HG03135 (cell line): ENCODE results near the gene MRPS11.
"Not testable (repeated sequence)": the region's sequence is repeated elsewhere in the genome, so short reads cannot be mapped to it uniquely, and the experiment has no call there.

ENCODE experiments used
- ATAC-seq: cut with Tn5 transposase; IDR thresholded peaks from one replicate; pipeline ENCODE4 v1.9.1; 2021; ENCODE audit warnings: mild to moderate bottlenecking, moderate library complexity; ENCODE audit not compliant: unreplicated experiment

MRPS11 gene

DNA sequence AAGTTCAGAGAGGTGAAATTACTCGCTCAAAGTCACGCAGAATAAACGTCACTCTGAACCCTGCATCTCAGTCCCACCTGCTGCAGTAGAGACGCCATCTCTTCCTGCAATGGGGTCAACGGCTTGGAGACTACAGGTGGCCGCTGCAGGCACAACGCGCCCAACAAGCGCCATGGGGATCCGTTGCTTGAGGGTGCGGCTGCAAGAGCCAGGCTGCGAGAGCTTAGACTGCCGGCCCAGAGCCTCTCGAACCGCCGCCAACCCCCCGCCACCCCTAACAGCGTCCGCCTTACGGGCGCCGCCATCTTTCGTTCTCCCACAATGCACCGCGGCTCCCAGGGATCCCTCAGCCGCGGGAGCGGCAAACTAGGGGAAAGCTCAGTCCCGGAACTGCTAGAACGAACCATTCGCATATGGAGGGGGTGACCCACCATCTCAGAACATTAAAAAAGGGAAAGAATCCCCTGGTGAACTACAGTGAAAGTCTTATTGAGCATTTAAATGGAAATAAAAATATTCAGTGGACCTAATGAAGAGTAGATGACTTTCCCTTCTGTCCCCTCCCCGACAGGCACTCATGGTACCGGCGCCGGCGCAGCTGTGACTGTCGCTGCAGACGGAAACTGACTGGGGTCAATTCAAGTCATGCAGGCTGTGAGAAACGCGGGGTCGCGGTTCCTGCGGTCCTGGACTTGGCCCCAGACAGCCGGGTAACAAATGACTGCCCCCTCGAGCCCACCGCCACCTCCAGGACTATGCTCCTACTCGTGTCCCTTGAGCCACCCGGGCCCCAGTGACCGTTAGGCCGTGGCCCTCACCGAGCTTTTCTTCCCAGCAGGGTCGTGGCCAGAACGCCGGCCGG is at the start of gene MRPS11, which contains the start of gene MRPL46:
MRPS11 (plus strand) TSS at position 636 of the 862 bp plus-strand sequence; CDS start at position 646, 10 bp downstream.
MRPL46 (minus strand) TSS at position 316 of the 862 bp plus-strand sequence; CDS start at position 305, 11 bp downstream.
- peak; percentile 88 for ATAC-seq

DNA sequence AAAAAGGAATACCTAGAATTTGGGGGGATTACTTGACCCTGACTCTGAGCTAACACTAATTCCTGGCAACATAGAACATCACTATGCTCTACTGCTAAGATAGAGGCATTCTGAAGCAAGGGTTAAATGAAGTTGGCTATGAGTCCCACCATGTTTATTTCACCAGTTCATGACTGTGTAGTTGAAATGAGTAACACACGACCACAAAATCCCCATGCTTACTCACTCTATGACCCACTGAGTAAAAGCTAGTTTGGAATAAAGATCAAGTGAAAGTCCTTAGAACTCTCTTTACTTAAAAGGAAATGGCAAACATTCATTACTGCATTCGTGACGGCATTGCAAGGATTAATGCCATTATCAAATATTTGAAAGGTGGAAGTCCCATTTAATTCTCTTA is 47.7 kb upstream of the MRPS11 start:
- ATAC-seq = no peak

GRCh38 chr15:88423331-88423730 is 44.2 kb upstream of the MRPS11 start:
- no peak for ATAC-seq

- no peak for ATAC-seq
Observed at GRCh38 chr15:88426304-88426703, 41.2 kb upstream of the MRPS11 start.

- no peak for ATAC-seq
Observed at GRCh38 chr15:88428053-88428452, 39.5 kb upstream of the MRPS11 start.

DNA sequence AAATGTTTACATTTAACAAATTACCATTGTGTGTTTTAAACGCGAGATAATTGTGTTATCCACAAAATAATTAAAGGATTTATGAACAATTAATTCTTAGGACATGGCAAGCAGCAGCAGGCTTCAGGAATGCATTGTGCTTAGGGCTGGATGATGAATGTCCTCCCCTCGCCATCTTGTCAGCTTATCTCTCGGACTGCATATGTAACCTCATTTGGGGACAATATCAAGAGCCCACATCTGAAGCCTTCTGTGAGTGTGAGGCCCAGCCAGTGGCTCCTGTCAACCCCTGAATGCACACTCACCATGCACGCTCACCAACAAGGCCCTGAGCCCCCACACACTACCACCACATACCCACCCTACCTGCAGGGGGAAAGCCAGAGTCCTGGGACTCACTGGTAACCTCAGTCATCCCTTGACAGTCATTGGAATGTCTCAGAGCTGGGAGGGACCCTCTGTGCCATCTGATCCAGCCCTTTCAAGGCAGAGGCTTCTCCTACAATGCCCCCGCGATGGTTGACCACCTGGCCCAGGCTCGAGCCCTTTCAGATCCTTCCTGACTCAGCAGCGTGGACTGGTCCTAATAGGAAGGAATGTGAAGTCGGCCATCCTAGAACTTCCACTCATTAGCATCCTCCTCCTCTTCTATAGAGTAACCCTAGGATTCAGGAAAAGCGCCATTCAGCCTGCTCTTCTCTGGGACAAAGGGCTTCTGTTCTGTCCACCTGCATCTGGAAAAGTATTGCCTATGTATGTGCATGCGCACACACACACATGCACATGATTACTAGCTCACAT is 38.5 kb upstream of the MRPS11 start:
- no peak for ATAC-seq

GRCh38 chr15:88430051-88430450 is 37.5 kb upstream of the MRPS11 start:
- ATAC-seq = no peak

DNA sequence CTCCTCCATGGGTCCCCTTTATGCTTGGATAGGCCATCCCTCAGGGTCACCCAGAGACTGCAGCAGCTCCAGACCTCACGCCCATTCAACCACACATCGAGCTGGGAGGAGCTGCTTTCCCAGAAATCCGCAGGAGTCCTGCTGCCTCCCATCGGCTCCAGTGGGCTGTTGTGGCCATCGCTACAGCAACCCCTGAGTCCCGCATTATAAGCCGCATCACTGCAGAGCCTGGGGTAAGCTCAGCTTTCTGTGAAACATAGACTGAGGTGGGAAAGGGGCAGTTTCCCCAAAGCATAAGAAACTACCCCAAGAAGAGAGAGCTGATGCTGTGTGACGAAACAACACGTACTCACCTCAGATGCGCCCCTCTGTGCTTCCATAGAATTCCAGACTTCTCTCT is 36.1 kb upstream of the MRPS11 start:
- no peak for ATAC-seq

DNA sequence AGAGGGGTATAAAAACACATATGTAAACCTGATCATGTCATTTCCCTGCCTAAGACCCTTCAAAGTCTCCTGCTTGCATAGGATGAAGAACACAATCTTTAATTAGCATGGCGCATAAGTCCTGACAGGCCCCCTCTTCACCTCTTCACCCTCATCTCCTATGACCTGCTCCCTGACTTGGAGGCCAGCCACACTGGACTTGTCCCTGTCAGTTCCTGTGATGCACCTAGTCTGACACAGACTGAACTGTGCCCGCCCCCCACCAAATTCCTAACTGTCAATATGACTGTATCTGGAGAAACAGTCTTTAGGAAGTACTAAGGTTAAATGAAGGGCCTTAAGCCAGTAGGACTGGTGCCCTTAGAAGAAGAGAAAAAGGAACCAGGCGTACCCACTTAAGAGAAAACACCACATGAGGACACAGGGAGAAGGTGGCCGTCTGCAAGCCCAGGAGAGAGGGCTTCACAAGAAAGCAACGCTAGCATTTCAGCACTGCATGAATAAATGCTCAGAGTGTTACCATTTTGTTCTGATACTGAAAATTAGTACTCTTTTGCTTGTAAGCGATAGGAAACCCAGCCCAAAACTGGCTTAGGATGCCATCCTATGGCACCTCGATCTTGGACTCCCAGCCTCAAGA is 34.3 kb upstream of the MRPS11 start:
- no peak for ATAC-seq

- not testable (repeated sequence) for ATAC-seq
Observed at GRCh38 chr15:88434106-88434505, 33.4 kb upstream of the MRPS11 start.

DNA sequence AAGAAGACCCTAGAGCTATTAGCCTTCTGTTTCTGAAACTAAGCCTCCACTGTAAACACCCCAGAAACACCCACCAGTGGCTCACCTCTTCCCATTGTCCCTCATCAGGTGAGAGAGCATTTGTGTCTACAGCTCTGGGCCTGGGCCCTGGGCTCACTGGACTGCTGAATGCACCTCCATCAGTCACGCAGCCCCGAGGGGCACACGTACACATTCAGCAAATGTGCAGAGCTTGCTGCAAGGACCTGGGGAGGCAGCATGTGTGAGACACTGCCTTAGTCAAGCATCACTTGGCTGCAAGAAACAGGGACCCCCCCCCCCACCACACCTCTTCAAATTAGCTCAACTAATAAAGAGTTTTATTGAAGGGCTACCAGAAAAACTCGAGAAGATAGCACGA is 29.3 kb upstream of the MRPS11 start:
- ATAC-seq = no peak

GRCh38 chr15:88440021-88440420 is 27.5 kb upstream of the MRPS11 start:
- no peak for ATAC-seq

- no peak for ATAC-seq
Observed at GRCh38 chr15:88441076-88441730, 26.3 kb upstream of the MRPS11 start.

DNA sequence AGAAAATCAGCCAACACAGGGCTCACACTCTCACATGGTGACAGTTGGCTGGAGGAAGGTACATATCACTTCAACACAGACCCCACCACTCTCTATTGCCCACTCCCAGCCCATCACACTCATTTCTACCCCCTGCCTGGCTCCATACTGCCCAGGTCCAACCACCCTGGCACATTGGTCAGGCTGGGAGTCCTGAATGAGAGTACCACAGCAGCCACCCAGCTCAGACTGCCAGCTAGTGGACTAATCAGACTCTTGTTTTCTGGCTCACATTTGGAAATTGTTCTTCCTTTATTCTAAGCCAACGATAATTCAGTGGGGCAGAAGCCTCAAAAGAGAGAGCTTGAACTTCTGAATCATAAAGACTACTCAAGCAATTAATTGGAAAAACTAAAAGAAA is 20.3 kb upstream of the MRPS11 start:
- ATAC-seq = no peak

DNA sequence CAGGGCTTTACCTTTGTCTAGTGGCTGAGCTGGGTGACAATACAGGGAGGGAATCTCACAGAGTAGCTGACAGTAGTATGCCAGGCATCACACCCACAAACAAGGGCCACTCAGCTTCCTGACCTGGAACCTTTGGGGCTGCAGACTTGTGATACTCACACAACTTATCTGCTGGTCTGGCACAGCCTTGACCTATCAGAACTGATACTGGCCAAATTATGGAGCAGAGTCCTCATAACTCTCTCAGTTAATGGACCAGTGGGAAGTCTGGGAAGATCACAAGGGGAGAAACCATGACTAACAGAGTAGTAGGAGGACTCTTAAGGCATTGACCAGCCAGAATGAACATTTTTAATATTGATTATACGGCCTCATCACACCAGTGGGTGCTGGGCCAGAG is 19.8 kb upstream of the MRPS11 start:
- no peak for ATAC-seq

DNA sequence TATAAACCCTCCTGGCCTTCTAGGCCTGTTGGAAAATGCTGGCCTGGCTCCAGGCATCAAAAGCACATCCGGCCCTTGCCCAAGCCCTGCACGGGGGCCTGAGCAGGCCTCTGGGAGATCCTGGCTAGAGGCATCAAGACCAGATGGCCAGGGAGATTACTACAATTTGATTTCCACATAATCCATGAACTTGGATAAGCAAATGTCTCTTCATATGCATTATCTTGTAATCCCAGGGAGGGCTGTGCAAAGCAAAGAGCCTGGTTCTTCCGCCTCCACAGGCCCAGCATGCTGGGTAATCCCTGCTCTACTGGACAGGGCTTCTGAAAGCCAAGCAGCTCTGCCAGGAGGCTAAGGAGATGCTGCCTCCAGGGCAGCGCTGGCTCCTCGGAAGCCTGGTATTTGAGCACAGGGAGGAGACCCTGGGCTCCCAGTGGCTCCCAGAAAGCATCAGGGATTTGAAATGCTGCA is 18.5 kb upstream of the MRPS11 start:
- ATAC-seq = no peak

DNA sequence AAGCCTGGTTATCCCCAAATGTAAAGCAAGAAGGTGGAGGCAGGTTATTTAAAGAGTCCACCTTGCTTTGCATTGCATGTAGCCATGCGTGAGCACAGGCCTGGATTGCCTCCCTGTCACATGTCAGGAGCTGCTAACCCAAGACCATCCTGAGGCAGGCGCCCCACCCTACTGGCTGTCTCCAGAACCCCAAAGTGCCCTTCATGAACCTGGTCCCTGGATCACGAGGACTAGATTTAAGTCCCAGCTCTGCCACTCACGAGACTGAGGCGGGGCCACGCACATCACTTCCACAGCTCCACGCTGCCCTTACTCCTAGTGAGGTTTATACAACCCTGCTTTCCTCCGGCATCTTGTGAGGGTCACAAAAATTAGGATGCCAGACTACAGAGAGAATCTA is 17.9 kb upstream of the MRPS11 start:
- no peak for ATAC-seq

DNA sequence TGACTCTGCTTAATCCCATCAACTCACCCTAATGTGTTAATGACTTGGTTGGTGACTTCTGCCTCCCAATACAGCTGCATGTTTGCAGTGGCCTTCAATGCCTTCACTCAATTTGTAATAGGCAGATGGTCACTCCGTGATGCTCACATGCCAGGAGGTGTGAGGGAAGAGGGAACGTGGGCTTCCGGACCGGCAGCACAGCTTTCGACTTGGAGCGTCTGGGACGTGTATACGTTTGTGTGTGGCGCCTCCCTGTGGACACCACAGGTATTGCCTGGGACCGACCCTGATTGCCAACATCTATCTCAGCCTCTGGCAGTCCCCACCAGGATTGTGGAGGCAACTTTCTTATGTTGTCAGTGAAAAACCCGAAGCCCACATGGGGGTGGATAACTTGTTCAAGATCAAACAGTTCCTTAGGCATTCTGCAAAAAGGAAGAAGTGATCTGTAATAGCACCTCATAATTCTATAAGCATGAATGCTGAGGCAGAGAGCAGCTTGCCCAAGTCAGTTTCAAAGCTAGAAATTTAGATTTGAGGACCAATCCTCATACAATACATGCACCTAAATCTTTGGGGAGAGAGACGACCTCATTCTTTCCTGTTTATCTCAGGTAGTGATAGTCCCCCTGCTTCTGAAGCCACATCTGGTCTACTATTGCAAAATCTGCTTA is 17.2 kb upstream of the MRPS11 start:
- ATAC-seq = no peak

DNA sequence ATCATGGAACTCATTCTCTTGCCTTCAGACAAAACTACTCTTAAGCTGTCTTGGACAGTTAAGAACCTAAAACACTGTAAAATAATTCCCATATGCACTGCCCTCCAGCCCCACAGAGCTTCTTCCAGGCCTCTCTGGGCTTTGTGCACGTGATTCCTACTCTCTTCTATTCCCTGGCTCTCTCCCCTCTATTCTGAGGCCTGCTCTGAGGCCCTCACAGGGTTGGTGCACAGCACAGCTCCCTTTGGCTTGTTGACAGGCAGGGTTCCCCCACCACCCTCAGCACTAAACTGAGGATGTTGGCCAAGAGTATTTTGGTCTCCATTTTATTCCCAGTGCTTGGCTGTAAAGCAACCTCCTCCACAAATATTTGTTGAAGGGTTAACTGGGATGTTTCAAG is 13.9 kb upstream of the MRPS11 start:
- no peak for ATAC-seq

DNA sequence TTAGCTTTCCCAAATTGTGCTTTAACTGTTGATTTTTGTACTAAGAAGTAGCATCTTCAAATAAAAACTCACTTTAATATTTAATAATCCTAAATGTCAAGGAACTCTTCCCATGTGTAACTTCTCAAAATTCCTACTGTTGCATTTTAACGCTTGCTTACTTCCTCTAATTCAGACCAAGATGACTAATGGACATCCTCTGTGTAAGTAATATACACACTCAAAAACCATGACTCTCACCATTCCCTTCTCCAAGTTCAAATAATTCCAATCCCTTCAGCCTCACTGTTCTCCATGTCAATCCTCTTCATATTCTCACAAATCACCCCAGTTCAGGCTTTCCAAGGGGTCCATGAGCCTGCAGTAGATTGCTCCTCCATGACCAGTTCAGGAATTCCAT is 13.3 kb upstream of the MRPS11 start:
- ATAC-seq = no peak
